VCaP (cell line): ENCODE measurements around the gene MAGOH.
A peak's percentile ranks its signal among the peaks of the same experiment; 100 is the strongest.

Source experiments
- H3K27ac ChIP-seq: fragments of 450-650 bp; 2 replicates; pipeline ENCODE4 v1.5.1; 2017
- CTCF ChIP-seq: fragments of 450-650 bp; conservative IDR thresholded peaks from 2 replicates; pipeline ENCODE4 v1.5.1; 2017; ENCODE audit warnings: mild to moderate bottlenecking, moderate library complexity

The MAGOH gene

DNA sequence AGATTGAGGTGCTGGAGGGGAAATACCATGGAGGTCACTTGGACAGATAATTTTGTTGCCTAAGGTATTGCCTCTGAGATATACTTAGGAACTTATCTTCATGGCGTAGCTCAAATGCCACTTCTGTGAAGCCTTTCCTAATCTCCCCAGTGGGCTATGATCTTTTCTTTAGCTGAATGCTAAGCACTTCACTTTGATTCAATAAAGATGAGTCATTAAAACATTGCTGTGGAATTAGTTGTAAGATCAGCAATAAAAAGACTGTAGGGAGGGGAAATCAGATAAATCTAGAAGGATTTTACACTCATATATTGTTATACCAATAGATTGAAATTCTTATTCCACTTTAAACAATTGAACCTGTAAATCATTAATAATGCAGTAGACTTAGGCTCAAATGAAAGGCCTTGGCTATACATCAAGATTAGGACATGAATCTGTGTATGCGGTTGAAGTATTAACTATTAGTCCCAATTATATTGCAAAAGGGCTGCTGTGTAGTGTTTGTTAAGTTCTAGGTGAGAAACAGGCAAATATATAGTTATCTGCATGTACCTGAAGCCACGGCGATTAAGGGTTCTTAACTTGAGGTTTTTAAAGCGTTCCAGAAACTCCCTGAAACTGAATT lies 19.2 kb upstream of the MAGOH start:
- no peak for TF ChIP-seq CTCF

GRCh38 chr1:53256511-53257453 lies 18.5 kb upstream of the MAGOH start:
- no peak for TF ChIP-seq CTCF
- H3K27ac ChIP-seq, result peak overlapping the region; percentile 36

More for the DNA sequence above, 19.2 kb upstream of the MAGOH start:
- H3K27ac ChIP-seq, result peak overlapping the region; percentile 36

DNA sequence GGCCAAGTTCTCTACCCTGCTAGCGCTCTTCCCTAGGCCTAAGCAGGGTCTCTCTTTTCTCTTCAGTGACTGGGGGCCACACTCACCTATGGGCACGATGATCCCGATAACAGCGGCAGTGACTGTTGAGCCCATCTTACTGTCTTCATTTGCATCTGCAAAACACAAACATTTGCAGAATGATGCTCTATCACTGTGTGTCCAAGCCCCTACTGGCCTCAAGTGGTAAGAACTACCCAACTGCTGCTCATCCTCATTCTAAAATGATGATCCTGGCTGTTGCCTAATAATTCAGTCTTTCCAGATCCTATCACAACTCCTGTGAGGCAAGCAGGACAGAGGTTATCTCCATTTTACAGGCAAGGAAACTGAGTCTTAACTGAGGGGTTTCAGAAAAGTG lies 16.7 kb upstream of the MAGOH start:
- TF ChIP-seq CTCF, result no peak
- no peak overlapping the region for H3K27ac ChIP-seq

GRCh38 chr1:53254011-53254640 lies 15.8 kb upstream of the MAGOH start:
- no peak for TF ChIP-seq CTCF
- no peak overlapping the region for H3K27ac ChIP-seq

- no peak overlapping the region for H3K27ac ChIP-seq
- TF ChIP-seq CTCF, result no peak
These were observed 12.0 kb upstream of the MAGOH start for GRCh38 chr1:53250325-53250724.

GRCh38 chr1:53249706-53250105 lies 11.4 kb upstream of the MAGOH start:
- H3K27ac ChIP-seq, result no peak overlapping the region
- TF ChIP-seq CTCF, result no peak
